Naive thymus-derived CD4-positive, alpha-beta T cell (primary cell): ENCODE results near the gene SOCS3. TPM values are rescaled to one million over a fixed set of nuclear protein-coding genes. Genes with fewer than 3 reads are reported as not detected.

Source experiments
- ATAC-seq: fragments of 150-1000 bp; cut with Tn5 transposase; 2 replicates; pipeline ENCODE4 v1.10.0; 2021; ENCODE audit warnings: mild to moderate bottlenecking, moderate library complexity
- CTCF ChIA-PET: fragments of 350-600 bp; sonication (Branson Sonifier 250); formaldehyde crosslinking; loops from one replicate; lab custom pipeline; 2021; ENCODE audit warnings: antibody characterized with exemption; lab: Charles Lee
- POLR2A ChIA-PET: fragments of 350-600 bp; sonication (Branson Sonifier 250); formaldehyde crosslinking; loops from one replicate; lab custom pipeline; 2021; ENCODE audit warnings: antibody characterized with exemption, inconsistent platforms; lab: Charles Lee
- DNase-seq, 9 donors: peaks; one replicate each; pipeline versions ENCODE4 v3.0.0 to v3.0.0-alpha.2; 2020 to 2022; ENCODE audit warnings: mixed read lengths in 1 of 9
- H3K27ac ChIP-seq: one replicate; pipeline ENCODE4 v1.7.0; 2013; ENCODE audit warnings: mild to moderate bottlenecking, low read depth, low read length, moderate library complexity
- H3K27me3 ChIP-seq, 2 donors: one replicate each; pipeline ENCODE4 v1.7.0; 2013; ENCODE audit warnings: low read length in 2 of 2, mild to moderate bottlenecking in 2 of 2, moderate library complexity in 2 of 2; ENCODE audit not compliant: control insufficient read depth in 2 of 2, insufficient read depth in 2 of 2
- H3K36me3 ChIP-seq, 3 experiments: 1 replicate in 2 of 3; 2 replicates in 1 of 3; pipeline ENCODE4 v1.7.0; 2013; ENCODE audit warnings: low read length in 3 of 3, mild to moderate bottlenecking in 3 of 3, moderate library complexity in 1 of 3; ENCODE audit not compliant: insufficient read depth in 3 of 3, control insufficient read depth in 2 of 3
- H3K4me1 ChIP-seq, 2 donors: one replicate each; pipeline ENCODE4 v1.7.0; 2013; ENCODE audit warnings: low read length in 2 of 2, mild to moderate bottlenecking in 2 of 2, moderate library complexity in 1 of 2; ENCODE audit not compliant: control insufficient read depth in 2 of 2, insufficient read depth in 2 of 2
- H3K4me3 ChIP-seq: 2 replicates; pipeline ENCODE4 v1.7.0; 2013; ENCODE audit warnings: mild to moderate bottlenecking, low read length
- H3K9me3 ChIP-seq, 3 experiments: 1 replicate in 2 of 3; 2 replicates in 1 of 3; pipeline ENCODE4 v1.7.0; 2013; ENCODE audit warnings: low read length in 3 of 3; ENCODE audit not compliant: control insufficient read depth in 2 of 3
- H3K27ac Mint-ChIP-seq, 9 donors: one replicate each; pipeline ENCODE4 v1.8.0; 2020 to 2022; ENCODE audit warnings: mixed read lengths in 9 of 9, mild to moderate bottlenecking in 8 of 9, moderate library complexity in 5 of 9, inconsistent platforms in 2 of 9
- H3K27me3 Mint-ChIP-seq, 5 donors: one replicate each; pipeline ENCODE4 v1.8.0; 2021 to 2022; ENCODE audit warnings: mixed read lengths in 5 of 5, mild to moderate bottlenecking in 1 of 5
- H3K36me3 Mint-ChIP-seq, 5 donors: one replicate each; pipeline ENCODE4 v1.8.0; 2020 to 2022; ENCODE audit warnings: mixed read lengths in 5 of 5, mild to moderate bottlenecking in 3 of 5, inconsistent platforms in 1 of 5
- H3K4me1 Mint-ChIP-seq, 7 donors: one replicate each; pipeline ENCODE4 v1.8.0; 2020 to 2022; ENCODE audit warnings: mixed read lengths in 7 of 7, mild to moderate bottlenecking in 3 of 7, inconsistent platforms in 1 of 7
- H3K4me3 Mint-ChIP-seq, 10 donors: one replicate each; pipeline ENCODE4 v1.8.0; 2020 to 2022; ENCODE audit warnings: mild to moderate bottlenecking in 10 of 10, mixed read lengths in 10 of 10, moderate library complexity in 6 of 10, inconsistent platforms in 2 of 10
- H3K9me3 Mint-ChIP-seq, 11 donors: one replicate each; pipeline ENCODE4 v1.8.0; 2020 to 2022; ENCODE audit warnings: mixed read lengths in 11 of 11, mild to moderate bottlenecking in 4 of 11, inconsistent platforms in 1 of 11, moderate library complexity in 1 of 11
- intact Hi-C, 2 donors: fragments of 100-400 bp; cut with micrococcal nuclease; formaldehyde crosslinking; loops; one replicate each; pipeline ENCODE4 v1.15.1; 2023
- polyA plus RNA-seq, 2 donors: library from polyadenylated mRNA; unstranded; fragments of 300-500 nt; fragmentation: Illumina TruSeq; gene quantifications; one replicate each; pipeline ENCODE4 v1.2.3, GENCODE V29; 2021
- total RNA-seq, 6 experiments: library from RNA in 5 of 6; stranded (reverse) in 5 of 6; gene quantifications; 1 replicate in 5 of 6; 2 replicates in 1 of 6; pipeline ENCODE4 v1.2.3 and lab custom pipeline; 2021 to 2026

Gene SOCS3
- total and polyA plus RNA-seq, 7 experiments from 2014 or later = 8.1 to 281 (median 110) TPM

- Mint-ChIP-seq H3K4me1 (peaks cover 14 to 47% (median 43%) of the 10 kb centered on the region in 7 donors), H3K9me3 (no peaks in the 10 kb centered on the region), H3K36me3 (peaks cover 0 to 48% (median 15%) of the 10 kb centered on the region in 5 donors), H3K27me3 (no peaks in the 10 kb centered on the region), H3K4me3 (no peak overlapping the region), H3K27ac (peak overlapping the region in 1 of 9 donors; percentile 20)
- H3K27me3 ChIP-seq = no peaks in the 10 kb centered on the region
- ATAC-seq = no peak
- H3K4me1 ChIP-seq = peaks cover 4 to 13% of the 10 kb centered on the region in 2 donors
- ChIA-PET POLR2A (interaction anchor here (0.9 kb wide), 1 partner anchor 12 kb away, joined by 3 read pairs; no protein-coding TSS in a partner anchor), CTCF (no interaction called here)
- no peaks in the 10 kb centered on the region for H3K9me3 ChIP-seq
- intact Hi-C loops = no loop called here
- no peak overlapping the region for H3K4me3 ChIP-seq
- no peak for DNase-seq
- peaks cover 0 to 58% (median 0%) of the 10 kb centered on the region in 3 experiments for H3K36me3 ChIP-seq
- H3K27ac ChIP-seq = no peak overlapping the region
Measured at GRCh38 chr17:78393575-78393974, 33.7 kb upstream of the SOCS3 start.

GRCh38 chr17:78392295-78392694, 32.4 kb upstream of the SOCS3 start:
- ChIA-PET CTCF (interaction anchor here (0.5 to 1.2 kb wide), 3 partner anchors 30 to 1630 kb away, joined by 3 to 8 read pairs (median 5); no protein-coding TSS in a partner anchor), POLR2A (no interaction called here)
- no peak overlapping the region for H3K4me3 Mint-ChIP-seq
- DNase-seq (no peak), ATAC-seq (no peak)
- no peaks in the 10 kb centered on the region for H3K27me3 Mint-ChIP-seq
- H3K9me3 ChIP-seq = no peaks in the 10 kb centered on the region
- H3K4me1 ChIP-seq = peaks cover 10 to 24% of the 10 kb centered on the region in 2 donors
- no peak overlapping the region for H3K4me3 ChIP-seq
- H3K36me3 Mint-ChIP-seq = peaks cover 0 to 40% (median 8%) of the 10 kb centered on the region in 5 donors
- peaks cover 0 to 45% (median 0%) of the 10 kb centered on the region in 3 experiments for H3K36me3 ChIP-seq
- H3K27me3 ChIP-seq = no peaks in the 10 kb centered on the region
- peak overlapping the region in 3 of 9 donors; percentile 1 to 78 (median 31) for H3K27ac Mint-ChIP-seq
- peaks cover 23 to 59% (median 54%) of the 10 kb centered on the region in 7 donors for H3K4me1 Mint-ChIP-seq
- no peaks in the 10 kb centered on the region for H3K9me3 Mint-ChIP-seq
- intact Hi-C loops = no loop called here
- H3K27ac ChIP-seq = no peak overlapping the region

GRCh38 chr17:78391843-78392242, 32.0 kb upstream of the SOCS3 start:
- DNase-seq (no peak), ATAC-seq (no peak)
- H3K27ac Mint-ChIP-seq = peak overlapping the region in 2 of 9 donors; percentile 1 to 78
- Histone ChIP-seq H3K4me3 (no peak overlapping the region), H3K4me1 (peaks cover 12 to 27% of the 10 kb centered on the region in 2 donors), H3K27ac (no peak overlapping the region), H3K9me3 (no peaks in the 10 kb centered on the region), H3K27me3 (no peaks in the 10 kb centered on the region), H3K36me3 (peaks cover 0 to 41% (median 0%) of the 10 kb centered on the region in 3 experiments)
- peaks cover 0 to under 1% (median 0%) of the 10 kb centered on the region in 11 donors for H3K9me3 Mint-ChIP-seq
- POLR2A ChIA-PET = no interaction called here
- intact Hi-C loops = no loop called here
- H3K4me1 Mint-ChIP-seq = peaks cover 25 to 61% (median 56%) of the 10 kb centered on the region in 7 donors
- no peaks in the 10 kb centered on the region for H3K27me3 Mint-ChIP-seq
- CTCF ChIA-PET = interaction anchor here (0.7 to 1.2 kb wide), 2 partner anchors 30 to 32 kb away, joined by 3 to 8 read pairs; no protein-coding TSS in a partner anchor
- peaks cover 0 to 36% (median 8%) of the 10 kb centered on the region in 5 donors for H3K36me3 Mint-ChIP-seq
- H3K4me3 Mint-ChIP-seq = no peak overlapping the region

- CTCF ChIA-PET = interaction anchor here (0.7 kb wide), 1 partner anchor 33 kb away, joined by 3 read pairs; no protein-coding TSS in a partner anchor
- Mint-ChIP-seq H3K27ac (peak overlapping the region in 2 of 9 donors; percentile 75 to 78), H3K4me3 (peak overlapping the region in 1 of 10 donors; percentile 63), H3K9me3 (peaks cover 0 to 3% (median 0%) of the 10 kb centered on the region in 11 donors), H3K36me3 (peaks cover 0 to 33% (median 5%) of the 10 kb centered on the region in 5 donors), H3K27me3 (no peaks in the 10 kb centered on the region), H3K4me1 (peaks cover 33 to 69% (median 63%) of the 10 kb centered on the region in 7 donors)
- ATAC-seq (no peak), DNase-seq (no peak)
- H3K27me3 ChIP-seq = no peaks in the 10 kb centered on the region
- H3K9me3 ChIP-seq = no peaks in the 10 kb centered on the region
- POLR2A ChIA-PET = no interaction called here
- no peak overlapping the region for H3K27ac ChIP-seq
- intact Hi-C loops = no loop called here
- no peak overlapping the region for H3K4me3 ChIP-seq
- H3K36me3 ChIP-seq = peaks cover 0 to 33% (median 0%) of the 10 kb centered on the region in 3 experiments
- H3K4me1 ChIP-seq = peaks cover 20 to 35% of the 10 kb centered on the region in 2 donors
Measured at GRCh38 chr17:78391051-78391431, 31.2 kb upstream of the SOCS3 start.

- no peak overlapping the region for H3K27ac ChIP-seq
- Mint-ChIP-seq H3K27me3 (no peaks in the 10 kb centered on the region), H3K36me3 (peaks cover 0 to 29% (median 5%) of the 10 kb centered on the region in 5 donors), H3K4me1 (peaks cover 39 to 74% (median 67%) of the 10 kb centered on the region in 7 donors), H3K4me3 (peak overlapping the region in 2 of 10 donors; percentile 16 to 25), H3K27ac (peak overlapping the region in 7 of 9 donors; percentile 8 to 78 (median 45)), H3K9me3 (peaks cover 0 to 3% (median 0%) of the 10 kb centered on the region in 11 donors)
- intact Hi-C loops = no loop called here
- CTCF ChIA-PET = no interaction called here
- H3K36me3 ChIP-seq = peaks cover 0 to 27% (median 0%) of the 10 kb centered on the region in 3 experiments
- peaks cover 26 to 41% of the 10 kb centered on the region in 2 donors for H3K4me1 ChIP-seq
- no peaks in the 10 kb centered on the region for H3K27me3 ChIP-seq
- DNase-seq = no peak
- no peak overlapping the region for H3K4me3 ChIP-seq
- no peaks in the 10 kb centered on the region for H3K9me3 ChIP-seq
- no peak for ATAC-seq
- POLR2A ChIA-PET = no interaction called here
Measured at GRCh38 chr17:78390241-78391050, 30.6 kb upstream of the SOCS3 start.
